ENCODE measurements around the gene MACROD2. TPM values are rescaled to one million over a fixed set of nuclear protein-coding genes. Genes with fewer than 3 reads are reported as not detected.

The MACROD2 gene
- total RNA-seq, 1 experiment from 2014 or later = 0.02 TPM

- no peak for DNase-seq (ENCODE audit: low spot score)
Measured at GRCh38 chr20:15047042-15047441, 1051.7 kb downstream of the MACROD2 start.

- no peak for DNase-seq (ENCODE audit: low spot score)
Measured at GRCh38 chr20:15047601-15048000, 1052.3 kb downstream of the MACROD2 start.

- DNase-seq (ENCODE audit: low spot score) = no peak
Measured at GRCh38 chr20:15056246-15056645, 1060.9 kb downstream of the MACROD2 start.

GRCh38 chr20:15058841-15059240 lies 1063.5 kb downstream of the MACROD2 start:
- no peak for DNase-seq (ENCODE audit: low spot score)

- DNase-seq (ENCODE audit: low spot score) = no peak
Measured at GRCh38 chr20:15059438-15059837, 1064.1 kb downstream of the MACROD2 start.

GRCh38 chr20:15060265-15061060 lies 1065.1 kb downstream of the MACROD2 start:
- no peak for DNase-seq (ENCODE audit: low spot score)

GRCh38 chr20:15061061-15061430 lies 1065.7 kb downstream of the MACROD2 start:
- DNase-seq (ENCODE audit: low spot score) = no peak

GRCh38 chr20:15061955-15062354 lies 1066.6 kb downstream of the MACROD2 start:
- no peak for DNase-seq (ENCODE audit: low spot score)

- no peak for DNase-seq (ENCODE audit: low spot score)
Measured at GRCh38 chr20:15063081-15063480, 1067.8 kb downstream of the MACROD2 start.

GRCh38 chr20:15064741-15065140 lies 1069.4 kb downstream of the MACROD2 start:
- DNase-seq (ENCODE audit: low spot score) = no peak

- no peak for DNase-seq (ENCODE audit: low spot score)
Measured at GRCh38 chr20:15065794-15066193, 1070.5 kb downstream of the MACROD2 start.

- DNase-seq (ENCODE audit: low spot score) = no peak
Measured at GRCh38 chr20:15068486-15068885, 1073.2 kb downstream of the MACROD2 start.

- no peak for DNase-seq (ENCODE audit: low spot score)
Measured at GRCh38 chr20:15069355-15069754, 1074.0 kb downstream of the MACROD2 start.

- no peak for DNase-seq (ENCODE audit: low spot score)
Measured at GRCh38 chr20:15071085-15071808, 1075.9 kb downstream of the MACROD2 start.

- no peak for DNase-seq (ENCODE audit: low spot score)
Measured at GRCh38 chr20:15072316-15072715, 1077.0 kb downstream of the MACROD2 start.

GRCh38 chr20:15075586-15075985 lies 1080.3 kb downstream of the MACROD2 start:
- no peak for DNase-seq (ENCODE audit: low spot score)

- no peak for DNase-seq (ENCODE audit: low spot score)
Measured at GRCh38 chr20:15076785-15077184, 1081.5 kb downstream of the MACROD2 start.

GRCh38 chr20:15077733-15078250 lies 1082.5 kb downstream of the MACROD2 start:
- DNase-seq (ENCODE audit: low spot score) = no peak

GRCh38 chr20:15079594-15080340 lies 1084.5 kb downstream of the MACROD2 start:
- DNase-seq (ENCODE audit: low spot score) = no peak

- DNase-seq (ENCODE audit: low spot score) = no peak
Measured at GRCh38 chr20:15081261-15081660, 1085.9 kb downstream of the MACROD2 start.

- DNase-seq (ENCODE audit: low spot score) = no peak
Measured at GRCh38 chr20:15091421-15092037, 1096.2 kb downstream of the MACROD2 start.

- DNase-seq (ENCODE audit: low spot score) = no peak
Measured at GRCh38 chr20:15098351-15098750, 1103.0 kb downstream of the MACROD2 start.
